B cell (primary cell): ENCODE measurements around the gene ERVV-1. TPM values are rescaled to one million over a fixed set of nuclear protein-coding genes. Genes with fewer than 3 reads are reported as not detected.

ENCODE experiments used
- ATAC-seq: fragments of 200-7000 bp; cut with Tn5 transposase; one replicate; pipeline ENCODE4 v1.10.0; 2021; ENCODE audit warnings: low read depth, mild to moderate bottlenecking, moderate number of reproducible peaks, moderate library complexity
- CTCF ChIA-PET: fragments of 350-600 bp; sonication (Branson Sonifier 250); formaldehyde crosslinking; loops from one replicate; lab custom pipeline; 2021; ENCODE audit warnings: antibody characterized with exemption, inconsistent platforms; lab: Charles Lee
- POLR2A ChIA-PET: fragments of 350-600 bp; sonication (Branson Sonifier 250); formaldehyde crosslinking; loops from one replicate; lab custom pipeline; 2021; ENCODE audit warnings: antibody characterized with exemption; lab: Charles Lee
- DNase-seq: peaks from one replicate; pipeline ENCODE4 v3.0.0; 2013
- H2AFZ ChIP-seq: 2 replicates; pipeline ENCODE4 v1.6.1; 2012; ENCODE audit warnings: mild to moderate bottlenecking, low read depth, low read length; ENCODE audit not compliant: insufficient read depth, poor library complexity, severe bottlenecking
- H3K27ac ChIP-seq, 2 donors: 1 replicate in 1 of 2; 2 replicates in 1 of 2; pipeline ENCODE4 v1.5.1; 2012 to 2013; ENCODE audit warnings: low read length in 2 of 2, mild to moderate bottlenecking in 2 of 2, moderate library complexity in 1 of 2
- H3K27me3 ChIP-seq, 4 experiments: fragments of 200-600 bp in 1 of 4; sonication (generic) in 1 of 4; replicated peaks in 1 of 4; 1 replicate in 2 of 4; 2 replicates in 2 of 4; pipeline versions ENCODE4 v1.6.1 to v1.7.0; 2013 to 2016; ENCODE audit warnings: low read length in 3 of 4, mild to moderate bottlenecking in 2 of 4, mixed read lengths in 1 of 4, moderate library complexity in 1 of 4; ENCODE audit not compliant: insufficient read depth in 4 of 4, control insufficient read depth in 3 of 4; ENCODE audit errors: control extremely low read depth in 1 of 4
- H3K36me3 ChIP-seq, 2 experiments: replicated peaks in 1 of 2; 1 replicate in 1 of 2; 2 replicates in 1 of 2; pipeline versions ENCODE4 v1.6.1 to v1.7.1; 2013; ENCODE audit warnings: low read length in 1 of 2; ENCODE audit not compliant: insufficient read depth in 2 of 2, control insufficient read depth in 1 of 2; ENCODE audit errors: control extremely low read depth in 1 of 2, extremely low read depth in 1 of 2
- H3K4me1 ChIP-seq, 2 donors: fragments of 200-600 bp in 1 of 2; sonication (generic) in 1 of 2; 1 replicate in 1 of 2; 2 replicates in 1 of 2; pipeline versions ENCODE4 v1.5.1 to v1.6.1; 2013 to 2017; ENCODE audit warnings: low read length in 2 of 2; ENCODE audit not compliant: control insufficient read depth in 2 of 2, insufficient read depth in 2 of 2
- H3K4me2 ChIP-seq: replicated peaks from 2 replicates; pipeline ENCODE3; 2012; ENCODE audit warnings: mild to moderate bottlenecking, low read depth, low read length; ENCODE audit not compliant: poor library complexity, severe bottlenecking
- H3K4me3 ChIP-seq, 5 experiments: fragments of 200-600 bp in 1 of 5; sonication (generic) in 1 of 5; 1 replicate in 3 of 5; 2 replicates in 2 of 5; pipeline versions ENCODE4 v1.5.1 to v1.7.0; 2011 to 2016; ENCODE audit warnings: low read length in 4 of 5, mild to moderate bottlenecking in 4 of 5, low read depth in 2 of 5, control low read depth in 1 of 5, moderate library complexity in 1 of 5; ENCODE audit not compliant: insufficient read depth in 1 of 5; ENCODE audit errors: control extremely low read depth in 1 of 5, extremely low read depth in 1 of 5
- H3K79me2 ChIP-seq: fragments of 200-600 bp; sonication (generic); one replicate; pipeline ENCODE4 v1.6.0; 2016; ENCODE audit warnings: low read length; ENCODE audit not compliant: control insufficient read depth, insufficient read depth
- H3K9ac ChIP-seq: fragments of 200-600 bp; sonication (generic); 2 replicates; pipeline ENCODE4 v1.6.1; 2017; ENCODE audit warnings: mild to moderate bottlenecking, low read length, moderate library complexity
- H3K9me3 ChIP-seq, 3 donors: one replicate each; pipeline versions ENCODE4 v1.6.1 to v1.7.1; 2013; ENCODE audit warnings: low read length in 2 of 3; ENCODE audit not compliant: control insufficient read depth in 2 of 3, insufficient read depth in 1 of 3; ENCODE audit errors: control extremely low read depth in 1 of 3
- H4K20me1 ChIP-seq: 2 replicates; pipeline ENCODE4 v1.6.0; 2012; ENCODE audit warnings: mild to moderate bottlenecking, low read length; ENCODE audit not compliant: insufficient read depth, control insufficient read depth, poor library complexity, severe bottlenecking
- H3K27ac Mint-ChIP-seq: one replicate; pipeline ENCODE4 v1.8.0; 2021; ENCODE audit warnings: mixed read lengths
- H3K27me3 Mint-ChIP-seq: one replicate; pipeline ENCODE4 v1.8.0; 2021; ENCODE audit warnings: mixed read lengths
- H3K4me1 Mint-ChIP-seq: one replicate; pipeline ENCODE4 v1.8.0; 2021; ENCODE audit warnings: mixed read lengths
- H3K4me3 Mint-ChIP-seq: one replicate; pipeline ENCODE4 v1.8.0; 2021; ENCODE audit warnings: mixed read lengths
- H3K9me3 Mint-ChIP-seq: one replicate; pipeline ENCODE4 v1.8.0; 2022; ENCODE audit warnings: mixed read lengths; ENCODE audit not compliant: insufficient read depth
- EZH2 ChIP-seq: IDR thresholded peaks from 2 replicates; pipeline ENCODE4 v1.6.1; 2012; ENCODE audit warnings: borderline replicate concordance, low read depth, mild to moderate bottlenecking, moderate library complexity, low read length; ENCODE audit not compliant: insufficient read depth, poor library complexity, severe bottlenecking
- whole genome bisulfite sequencing: methylation state at CpG from one replicate; pipeline ENCODE4 v1.1.5; 2013; ENCODE audit warnings: missing lambda C conversion rate; ENCODE audit not compliant: insufficient coverage; 5-methylcytosine and 5-hydroxymethylcytosine counted together
- intact Hi-C: fragments of 100-400 bp; cut with micrococcal nuclease; formaldehyde crosslinking; loops from one replicate; pipeline ENCODE4 v1.10.0; 2022
- polyA plus RNA-seq: library from polyadenylated mRNA; depleted of rRNA; stranded (reverse); fragments of >200 nt; gene quantifications from 2 replicates; pipeline ENCODE4 v1.2.3, GENCODE V29; 2012
- total RNA-seq, 2 donors: library from RNA; stranded (reverse); fragments of 120-200 nt in 1 of 2; gene quantifications; 1 replicate in 1 of 2; 2 replicates in 1 of 2; pipeline versions ENCODE4 v1.2.3 to v1.2.4, GENCODE V29; 2013 to 2022
- TF ChIP-seq, protein P1 (sequence below): fragments of 200-600 bp; IDR thresholded peaks from one replicate; pipeline ENCODE4 v1.8.0; 2022; ENCODE audit warnings: antibody characterized with exemption, mild to moderate bottlenecking

ERVV-1 gene
- total and polyA plus RNA-seq, 2 donors (not counting 1 experiment from before 2014, with no cell fraction given) = 0.49 TPM; not detected in 1

DNA sequence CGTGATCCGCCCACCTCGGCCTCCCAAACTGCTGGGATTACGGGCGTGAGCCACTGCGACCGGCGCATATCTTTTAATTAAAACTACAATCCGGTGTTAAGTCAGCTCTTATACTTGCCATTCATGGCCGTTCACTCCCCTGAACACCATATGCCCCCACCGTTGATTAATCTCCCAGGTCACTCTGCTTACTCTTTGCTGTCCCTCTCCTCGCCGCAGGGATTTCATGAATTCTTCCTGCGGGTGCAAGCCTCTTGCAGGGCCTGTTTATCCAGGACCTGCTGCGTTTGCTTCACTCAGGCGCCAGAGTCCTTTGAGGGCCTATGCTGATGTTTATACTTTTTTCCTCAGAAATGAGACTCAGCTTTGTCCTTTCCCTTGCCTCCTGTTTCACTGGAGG is 31.8 kb downstream of the ERVV-1 start:
- Mint-ChIP-seq H3K9me3 (peaks cover 9% of the 10 kb centered on the region), H3K4me3 (no peak overlapping the region), H3K4me1 (no peaks in the 10 kb centered on the region), H3K27ac (no peak overlapping the region), H3K27me3 (no peaks in the 10 kb centered on the region)
- Histone ChIP-seq H3K4me1 (no peaks in the 10 kb centered on the region), H3K27ac (no peak overlapping the region), H3K9me3 (peaks cover 0 to 45% (median 8%) of the 10 kb centered on the region in 3 donors), H2AFZ (no peak overlapping the region), H3K27me3 (no peaks in the 10 kb centered on the region), H4K20me1 (no peaks in the 10 kb centered on the region), H3K36me3 (no peaks in the 10 kb centered on the region), H3K4me3 (no peak overlapping the region), H3K79me2 (no peaks in the 10 kb centered on the region), H3K4me2 (no peak overlapping the region), H3K9ac (no peak overlapping the region)
- intact Hi-C loops = no loop called here
- DNase-seq = no peak
- ATAC-seq = no peak
- ChIA-PET POLR2A (no interaction called here), CTCF (no interaction called here)
- WGBS = 95% methylated on average over 16 of the region's 16 CpGs
- no peak for TF ChIP-seq EZH2
- TF ChIP-seq, protein P1, sequence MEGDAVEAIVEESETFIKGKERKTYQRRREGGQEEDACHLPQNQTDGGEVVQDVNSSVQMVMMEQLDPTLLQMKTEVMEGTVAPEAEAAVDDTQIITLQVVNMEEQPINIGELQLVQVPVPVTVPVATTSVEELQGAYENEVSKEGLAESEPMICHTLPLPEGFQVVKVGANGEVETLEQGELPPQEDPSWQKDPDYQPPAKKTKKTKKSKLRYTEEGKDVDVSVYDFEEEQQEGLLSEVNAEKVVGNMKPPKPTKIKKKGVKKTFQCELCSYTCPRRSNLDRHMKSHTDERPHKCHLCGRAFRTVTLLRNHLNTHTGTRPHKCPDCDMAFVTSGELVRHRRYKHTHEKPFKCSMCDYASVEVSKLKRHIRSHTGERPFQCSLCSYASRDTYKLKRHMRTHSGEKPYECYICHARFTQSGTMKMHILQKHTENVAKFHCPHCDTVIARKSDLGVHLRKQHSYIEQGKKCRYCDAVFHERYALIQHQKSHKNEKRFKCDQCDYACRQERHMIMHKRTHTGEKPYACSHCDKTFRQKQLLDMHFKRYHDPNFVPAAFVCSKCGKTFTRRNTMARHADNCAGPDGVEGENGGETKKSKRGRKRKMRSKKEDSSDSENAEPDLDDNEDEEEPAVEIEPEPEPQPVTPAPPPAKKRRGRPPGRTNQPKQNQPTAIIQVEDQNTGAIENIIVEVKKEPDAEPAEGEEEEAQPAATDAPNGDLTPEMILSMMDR = no peak

DNA sequence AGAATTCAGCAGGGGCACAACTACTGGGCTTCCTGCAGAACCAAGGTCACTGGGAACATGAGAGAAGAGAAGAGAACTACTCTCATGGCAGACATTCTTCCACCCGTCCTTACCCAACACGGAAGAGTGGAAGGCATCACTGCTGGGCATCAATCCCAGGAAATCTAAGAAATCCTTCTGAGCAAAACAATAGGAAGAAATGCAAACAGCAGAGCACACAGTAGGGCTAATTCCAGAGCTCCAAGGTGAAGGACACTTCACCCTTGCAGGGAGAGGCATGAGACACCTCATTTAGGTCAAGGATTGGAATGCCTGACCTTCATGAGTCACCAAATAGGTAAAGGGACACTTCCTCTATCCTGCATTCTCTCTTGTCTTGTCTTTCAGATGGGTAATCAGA is 33.7 kb downstream of the ERVV-1 start:
- no peaks in the 10 kb centered on the region for H3K27me3 Mint-ChIP-seq
- no peaks in the 10 kb centered on the region for H3K36me3 ChIP-seq
- H2AFZ ChIP-seq = no peak overlapping the region
- CTCF ChIA-PET = interaction anchor here (0.9 kb wide), 1 partner anchor 8 kb away, joined by 3 read pairs; no protein-coding TSS in a partner anchor
- peaks cover 13% of the 10 kb centered on the region for H3K9me3 Mint-ChIP-seq
- intact Hi-C loops = no loop called here
- H3K4me1 ChIP-seq = no peaks in the 10 kb centered on the region
- no peaks in the 10 kb centered on the region for H4K20me1 ChIP-seq
- no peak overlapping the region for H3K27ac Mint-ChIP-seq
- no peak overlapping the region for H3K27ac ChIP-seq
- peaks cover 0 to 51% (median 12%) of the 10 kb centered on the region in 3 donors for H3K9me3 ChIP-seq
- no peak for DNase-seq
- H3K27me3 ChIP-seq = no peaks in the 10 kb centered on the region
- no peak overlapping the region for H3K4me2 ChIP-seq
- no peaks in the 10 kb centered on the region for H3K79me2 ChIP-seq
- POLR2A ChIA-PET = no interaction called here
- no peak for ATAC-seq
- WGBS = 100% methylated on average over 1 of the region's 2 CpGs
- TF ChIP-seq, protein P1 = no peak
- no peak for TF ChIP-seq EZH2
- H3K9ac ChIP-seq = no peak overlapping the region
- H3K4me1 Mint-ChIP-seq = no peaks in the 10 kb centered on the region
- no peak overlapping the region for H3K4me3 ChIP-seq
- H3K4me3 Mint-ChIP-seq = no peak overlapping the region
